HG03565 (cell line): Measurements from ENCODE around the gene IL27RA.
"Not testable (repeated sequence)": the region's sequence is repeated elsewhere in the genome, so short reads cannot be mapped to it uniquely, and the experiment has no call there.

Source experiments
- ATAC-seq: cut with Tn5 transposase; IDR thresholded peaks from one replicate; pipeline ENCODE4 v1.9.1; 2021; ENCODE audit warnings: mild to moderate bottlenecking, moderate library complexity; ENCODE audit not compliant: unreplicated experiment

The IL27RA gene

GRCh38 chr19:14027856-14028450 is 3.6 kb upstream of the IL27RA start, which contains the start of gene RLN3:
Gene RLN3, plus strand, starts transcription at chr19:14028148. Its CDS starts 57 bp downstream, at chr19:14028205.
- no peak for ATAC-seq

DNA sequence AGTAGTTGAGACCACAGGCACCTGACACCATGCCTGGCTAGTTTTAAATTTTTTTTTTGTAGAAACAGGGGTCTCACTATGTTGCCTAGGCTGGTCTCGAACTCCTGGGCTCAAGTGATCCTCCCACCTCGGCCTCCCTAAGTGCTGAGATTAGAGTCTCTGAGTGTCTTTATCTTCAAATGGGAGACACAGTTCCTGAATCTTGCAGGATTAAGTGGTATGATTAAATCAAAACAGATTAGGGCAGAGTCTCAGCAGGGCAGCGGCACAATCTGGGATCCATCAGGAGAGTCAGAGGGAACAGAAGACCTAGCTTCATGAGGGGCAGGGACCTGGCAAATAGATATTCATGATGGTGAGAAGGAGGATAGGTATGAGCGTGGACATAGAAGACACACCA is 2.7 kb upstream of the IL27RA start:
- no peak for ATAC-seq

DNA sequence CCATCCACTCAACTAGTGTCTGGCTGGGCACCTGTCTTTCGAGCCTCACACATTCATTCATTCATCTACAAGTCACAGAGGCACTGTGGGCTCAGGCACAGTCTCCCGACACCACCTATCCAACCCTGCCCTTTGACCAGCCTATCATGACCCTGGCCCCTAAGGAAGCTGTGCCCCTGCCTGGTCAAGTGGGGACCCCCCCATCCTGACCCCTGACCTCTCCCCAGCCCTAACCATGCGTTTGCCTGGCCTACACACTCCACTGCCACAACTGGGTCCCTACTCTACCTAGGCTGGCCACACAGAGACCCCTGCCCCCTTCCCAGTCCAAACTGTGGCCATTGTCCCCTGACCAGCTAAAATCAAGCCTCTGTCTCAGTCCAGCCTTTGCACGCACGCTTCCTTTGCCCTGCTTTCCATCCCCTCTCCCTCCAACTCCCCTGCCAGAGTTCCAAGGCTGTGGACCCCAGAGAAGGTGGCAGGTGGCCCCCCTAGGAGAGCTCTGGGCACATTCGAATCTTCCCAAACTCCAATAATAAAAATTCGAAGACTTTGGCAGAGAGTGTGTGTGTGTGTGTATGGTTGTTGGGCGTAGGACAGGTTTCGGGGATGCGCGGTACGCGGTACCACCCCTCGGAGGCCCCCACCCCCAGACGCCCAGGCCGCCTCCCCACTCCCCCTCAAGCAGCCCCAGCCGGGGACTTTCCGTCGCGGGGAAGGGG is 404 bp upstream of the IL27RA start:
- no peak for ATAC-seq

GRCh38 chr19:14033946-14034345 is 2.4 kb downstream of the IL27RA start:
- no peak for ATAC-seq

GRCh38 chr19:14035159-14035558 is 3.6 kb downstream of the IL27RA start:
- not testable (repeated sequence) for ATAC-seq

- ATAC-seq: no peak
These were observed 4.1 kb downstream of the IL27RA start for GRCh38 chr19:14035706-14036105.

GRCh38 chr19:14039181-14039580 is 7.6 kb downstream of the IL27RA start:
- no peak for ATAC-seq

DNA sequence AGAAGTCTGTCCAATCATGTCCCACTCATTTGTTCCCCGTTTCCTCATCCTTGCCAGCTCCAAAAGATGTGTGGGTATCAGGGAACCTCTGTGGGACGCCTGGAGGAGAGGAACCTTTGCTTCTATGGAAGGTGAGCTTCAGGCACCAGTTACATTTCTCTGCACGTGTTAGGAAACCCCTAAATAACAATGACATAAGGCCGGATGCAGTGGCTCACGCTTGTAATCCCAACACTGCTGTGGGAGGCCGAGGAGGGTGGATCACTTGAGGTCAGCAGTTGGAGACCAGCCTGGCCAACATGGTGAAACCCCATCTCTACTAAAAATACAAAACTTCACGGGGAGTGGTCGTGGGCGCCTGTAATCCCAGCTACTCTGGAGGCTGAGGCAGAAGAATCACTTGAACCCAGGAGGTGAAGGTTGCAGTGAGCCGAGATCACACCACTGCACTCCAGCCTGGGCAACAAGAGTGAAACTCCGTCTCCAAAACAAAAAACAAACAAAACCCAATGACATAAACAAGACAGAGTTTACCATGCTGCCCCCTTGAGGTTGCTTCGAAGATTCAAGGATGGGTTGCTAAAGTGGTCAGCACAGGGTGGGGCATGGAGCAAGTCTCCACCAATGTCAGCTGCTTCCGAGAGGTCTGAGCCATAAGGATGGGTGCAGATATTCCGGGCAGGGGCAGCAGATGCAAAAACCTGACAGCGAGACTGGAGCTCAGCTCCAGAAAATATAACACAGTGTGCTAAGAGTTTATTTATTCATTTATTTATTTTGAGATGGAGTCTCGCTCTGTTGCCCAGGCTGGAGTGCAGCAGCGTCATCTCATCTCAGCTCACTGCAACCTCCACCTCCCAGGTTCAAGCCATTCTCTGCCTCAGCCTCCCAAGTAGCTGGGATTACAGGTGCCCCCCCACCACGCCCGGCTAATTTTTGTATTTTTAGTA is 11.4 kb downstream of the IL27RA start:
- not testable (repeated sequence) for ATAC-seq

DNA sequence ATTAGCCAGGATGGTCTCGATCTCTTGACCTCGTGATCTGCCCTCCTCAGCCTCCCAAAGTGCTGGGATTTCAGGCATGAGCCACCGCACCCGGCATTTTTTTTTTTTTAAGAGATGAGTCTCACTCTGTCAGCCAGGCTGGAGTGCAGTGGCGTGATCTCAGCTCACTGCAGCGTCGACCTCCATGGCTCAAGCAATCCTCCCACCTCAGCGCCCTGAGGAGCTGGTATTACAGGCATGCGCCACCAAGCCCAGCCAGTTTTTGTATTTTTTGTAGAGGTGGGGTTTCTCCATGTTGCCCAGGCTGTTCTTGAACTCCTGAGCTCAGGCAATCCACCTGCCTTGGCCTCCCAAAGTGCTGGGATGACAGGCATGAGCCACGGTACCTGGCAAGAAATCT is 16.3 kb downstream of the IL27RA start:
- not testable (repeated sequence) for ATAC-seq

- no peak for ATAC-seq
These were observed 17.0 kb downstream of the IL27RA start for GRCh38 chr19:14048443-14049153.

DNA sequence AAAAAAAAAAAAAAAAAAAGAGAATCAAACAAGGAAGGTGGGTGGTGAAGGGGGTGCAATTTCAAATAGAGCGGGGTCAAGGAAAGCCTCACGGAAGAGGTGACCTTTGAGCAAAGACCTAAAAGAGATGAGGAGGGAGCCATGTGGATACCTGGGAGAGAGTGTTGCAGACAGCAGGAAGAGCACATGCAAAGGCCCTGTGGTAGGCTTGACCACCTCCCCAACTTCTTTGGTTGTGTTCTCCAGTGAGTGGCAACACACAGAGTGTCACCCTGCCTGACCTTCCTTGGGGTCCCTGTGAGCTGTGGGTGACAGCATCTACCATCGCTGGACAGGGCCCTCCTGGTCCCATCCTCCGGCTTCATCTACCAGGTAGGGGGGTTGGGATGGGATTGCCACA is 18.9 kb downstream of the IL27RA start:
- ATAC-seq: no peak

DNA sequence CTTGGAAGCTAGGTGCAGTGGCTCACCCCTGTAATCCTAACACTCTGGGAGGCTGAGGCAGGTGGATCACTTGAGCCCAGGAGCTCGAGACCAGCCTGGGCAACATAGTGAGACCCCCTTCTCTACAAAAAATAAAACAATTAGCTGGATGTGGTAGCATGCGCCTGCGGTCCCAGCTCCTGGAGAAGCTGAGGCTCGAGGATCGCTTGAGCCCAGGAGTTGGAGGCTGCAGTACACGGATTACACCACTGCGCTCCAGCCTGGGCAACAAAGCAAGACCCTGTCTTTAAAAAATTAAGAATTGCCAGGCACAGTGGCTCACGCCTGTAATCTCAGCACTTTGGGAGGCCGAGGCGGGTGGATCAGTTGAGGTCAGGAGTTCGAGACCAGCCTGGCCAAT is 19.4 kb downstream of the IL27RA start:
- not testable (repeated sequence) for ATAC-seq

- ATAC-seq: no peak
These were observed 20.4 kb downstream of the IL27RA start for GRCh38 chr19:14051980-14052379.

- no peak for ATAC-seq
These were observed 20.9 kb downstream of the IL27RA start for GRCh38 chr19:14052470-14052869.

GRCh38 chr19:14053032-14053431 is 21.5 kb downstream of the IL27RA start:
- ATAC-seq: no peak

DNA sequence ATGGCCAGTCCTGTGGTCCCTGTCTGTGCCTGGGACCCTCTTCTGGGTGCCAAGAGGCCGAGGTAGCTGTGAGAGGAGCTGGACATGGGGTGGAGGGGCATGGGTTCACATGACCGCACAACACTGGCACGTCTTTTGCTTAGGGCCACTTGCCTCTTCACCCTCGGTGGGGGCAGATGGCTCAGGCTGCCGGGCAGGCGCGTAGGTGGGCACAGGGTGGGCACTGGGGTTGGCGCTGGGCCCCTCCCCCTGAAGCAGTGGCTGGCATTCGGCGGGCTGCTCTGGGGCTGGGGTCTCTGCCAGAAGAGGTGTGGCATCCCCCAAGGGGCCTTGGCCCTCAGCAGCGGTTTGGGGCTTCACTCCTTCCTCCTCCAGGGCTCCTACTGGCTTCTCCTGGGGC is 21.9 kb downstream of the IL27RA start:
- ATAC-seq: no peak

GRCh38 chr19:14054099-14054498 is 22.5 kb downstream of the IL27RA start:
- no peak for ATAC-seq

- no peak for ATAC-seq
These were observed 23.2 kb downstream of the IL27RA start for GRCh38 chr19:14054721-14055120.

GRCh38 chr19:14055396-14055795 is 23.8 kb downstream of the IL27RA start:
- no peak for ATAC-seq

GRCh38 chr19:14056069-14056666 is 24.6 kb downstream of the IL27RA start:
- no peak for ATAC-seq
